Mucosa of descending colon (tissue), 3 donors: Measurements from ENCODE around the gene C20orf96. TPM values are rescaled to one million over a fixed set of nuclear protein-coding genes. Genes with fewer than 3 reads are reported as not detected.
"Not testable (repeated sequence)": the region's sequence is repeated elsewhere in the genome, so short reads cannot be mapped to it uniquely, and the experiment has no call there.

Source experiments
- ATAC-seq: fragments of 200-7000 bp; cut with Tn5 transposase; one replicate; pipeline ENCODE4 v1.9.1; 2020; ENCODE audit warnings: mild to moderate bottlenecking, moderate library complexity
- DNase-seq, 3 donors: peaks; one replicate each; pipeline ENCODE4 v3.0.0-alpha.2; 2020
- H3K36me3 ChIP-seq: fragments of 200-600 bp; one replicate; pipeline ENCODE4 v1.8.0; 2021; ENCODE audit warnings: low read depth, mild to moderate bottlenecking
- H3K4me1 ChIP-seq: fragments of 200-600 bp; one replicate; pipeline ENCODE4 v1.8.0; 2021; ENCODE audit warnings: low read depth, mild to moderate bottlenecking
- H3K4me3 ChIP-seq: fragments of 200-600 bp; one replicate; pipeline ENCODE4 v1.8.0; 2021; ENCODE audit warnings: mild to moderate bottlenecking
- H3K9me3 ChIP-seq: fragments of 200-600 bp; one replicate; pipeline ENCODE4 v1.8.0; 2021; ENCODE audit warnings: mild to moderate bottlenecking
- CTCF ChIP-seq: fragments of 200-600 bp; IDR thresholded peaks from one replicate; pipeline ENCODE4 v1.8.0; 2022; ENCODE audit warnings: antibody characterized with exemption, mild to moderate bottlenecking
- intact Hi-C, 2 donors: fragments of 100-400 bp; cut with DNase I in 1 of 2; cut with micrococcal nuclease in 1 of 2; formaldehyde crosslinking; loops; one replicate each; pipeline versions ENCODE4 v1.11.0 to v1.11.1; 2022; cut with DNase I, micrococcal nuclease
- long read RNA-seq, 2 donors: library from polyadenylated mRNA; unstranded; transcript quantifications; one replicate each; pipeline ENCODE4 v2.0.0, GENCODE V29; 2019 to 2021
- total RNA-seq, 3 donors: library from RNA; stranded (reverse); fragmentation: NEBNext Ultra II Directional in 2 of 3; extraction: Animal tissue kit (Norgen Biotek cat#: 25700) in 2 of 3; gene quantifications; one replicate each; pipeline versions ENCODE4 v1.2.1 to v1.2.4, GENCODE V29; 2021 to 2023
- donor health status: DM: no; HTN: no; CAD: no; lungs with moderate emphysema.
- donor health status: DM: no; HTN: no; CAD: no.
- donor health status: DM: no; HTN: yes; CAD: no.

The C20orf96 gene
- total RNA-seq = 10 to 100 TPM in 2 of 3 donors, 1 to 10 TPM in 1; 6.8 to 12.1 (median 11.3) TPM
- long read RNA-seq, donor 1, partial matches to known transcripts = 4 of 13 reads
- long read RNA-seq, donor 1, other reads (novel, unspliced or antisense) = 7 of 13 reads
- long read RNA-seq, donor 2, partial matches to known transcripts = 5 of 7 reads
- long read RNA-seq, donor 2, other reads (novel, unspliced or antisense) = 0 of 7 reads

- peak; percentile 99 for ATAC-seq
- TF ChIP-seq CTCF = peak; percentile 24
- DNase-seq = peak; percentile 96 to 97 (median 96)
- H3K4me3 ChIP-seq = peak within 1 kb of the TSS; percentile 31
- H3K4me1 ChIP-seq = peaks cover 8% of the 10 kb centered on the region
- no peaks in the 10 kb centered on the region for H3K9me3 ChIP-seq
- no peaks in the 10 kb centered on the region for H3K36me3 ChIP-seq
- intact Hi-C loops = no loop called here
These were observed at the start of gene C20orf96 for GRCh38 chr20:290084-290831. TSS of gene C20orf96 (minus strand) at chr20:290750. CDS start at chr20:290610, 140 bp downstream.

GRCh38 chr20:336040-336439 is 45.5 kb upstream of the C20orf96 start:
- DNase-seq, H3K4me1 ChIP-seq, ATAC-seq, intact Hi-C loops, H3K9me3 ChIP-seq, H3K36me3 ChIP-seq, H3K4me3 ChIP-seq: not testable (repeated sequence)

GRCh38 chr20:334578-334977 is 44.0 kb upstream of the C20orf96 start:
- no peak for DNase-seq
- intact Hi-C loops = no loop called here
- ATAC-seq = no peak
- Histone ChIP-seq H3K36me3 (no peaks in the 10 kb centered on the region), H3K4me1 (no peaks in the 10 kb centered on the region), H3K4me3 (no peak overlapping the region), H3K9me3 (no peaks in the 10 kb centered on the region)
- TF ChIP-seq CTCF = no peak

- H3K4me3 ChIP-seq = no peak overlapping the region
- peak; percentile 54 for TF ChIP-seq CTCF
- no peaks in the 10 kb centered on the region for H3K36me3 ChIP-seq
- peak in 1 of 3 donors; percentile 58 for DNase-seq
- ATAC-seq = peak; percentile 47
- no peaks in the 10 kb centered on the region for H3K9me3 ChIP-seq
- H3K4me1 ChIP-seq = peaks cover 15% of the 10 kb centered on the region
- intact Hi-C loops = no loop called here
These were observed 39.9 kb upstream of the C20orf96 start for GRCh38 chr20:330233-331149.

- Histone ChIP-seq H3K9me3 (no peaks in the 10 kb centered on the region), H3K4me1 (peaks cover 15% of the 10 kb centered on the region), H3K36me3 (no peaks in the 10 kb centered on the region), H3K4me3 (no peak overlapping the region)
- intact Hi-C loops = no loop called here
- TF ChIP-seq CTCF = no peak
- ATAC-seq (no peak), DNase-seq (peak in 1 of 3 donors; percentile 28)
These were observed 39.3 kb upstream of the C20orf96 start for GRCh38 chr20:329851-330232.
